Measurements from ENCODE around the gene RYR1.

Gene RYR1

GRCh38 chr19:38537071-38537936 lies 103.8 kb downstream of the RYR1 start:
- no peak for DNase-seq (ENCODE audit: low read depth)
- H3K4me3 ChIP-seq (replicated peaks; ENCODE audit: low read depth, low read length) = no peak overlapping the region
- TF ChIP-seq CTCF (IDR thresholded peaks at IDR 0.05; ENCODE audit: low read length, missing control alignments) = no peak

GRCh38 chr19:38538386-38538785 lies 104.9 kb downstream of the RYR1 start:
- no peak for DNase-seq (ENCODE audit: low read depth)
- no peak for TF ChIP-seq CTCF (IDR thresholded peaks at IDR 0.05; ENCODE audit: low read length, missing control alignments)
- no peak overlapping the region for H3K4me3 ChIP-seq (replicated peaks; ENCODE audit: low read depth, low read length)

GRCh38 chr19:38538793-38539528 lies 105.5 kb downstream of the RYR1 start:
- H3K4me3 ChIP-seq (replicated peaks; ENCODE audit: low read depth, low read length) = no peak overlapping the region
- no peak for TF ChIP-seq CTCF (IDR thresholded peaks at IDR 0.05; ENCODE audit: low read length, missing control alignments)
- DNase-seq (ENCODE audit: low read depth) = no peak

GRCh38 chr19:38539751-38540150 lies 106.3 kb downstream of the RYR1 start:
- no peak overlapping the region for H3K4me3 ChIP-seq (replicated peaks; ENCODE audit: low read depth, low read length)
- no peak for TF ChIP-seq CTCF (IDR thresholded peaks at IDR 0.05; ENCODE audit: low read length, missing control alignments)
- no peak for DNase-seq (ENCODE audit: low read depth)

GRCh38 chr19:38542040-38542439 lies 108.5 kb downstream of the RYR1 start:
- H3K4me3 ChIP-seq (replicated peaks; ENCODE audit: low read depth, low read length) = no peak overlapping the region
- no peak for DNase-seq (ENCODE audit: low read depth)
- no peak for TF ChIP-seq CTCF (IDR thresholded peaks at IDR 0.05; ENCODE audit: low read length, missing control alignments)

GRCh38 chr19:38543286-38543806 lies 109.9 kb downstream of the RYR1 start:
- TF ChIP-seq CTCF (IDR thresholded peaks at IDR 0.05; ENCODE audit: low read length, missing control alignments) = no peak
- no peak overlapping the region for H3K4me3 ChIP-seq (replicated peaks; ENCODE audit: low read depth, low read length)
- no peak for DNase-seq (ENCODE audit: low read depth)
